ENCODE data around the gene REG1B. TPM values are rescaled to one million over a fixed set of nuclear protein-coding genes. Genes with fewer than 3 reads are reported as not detected.
"Not testable (repeated sequence)": the region's sequence is repeated elsewhere in the genome, so short reads cannot be mapped to it uniquely, and the experiment has no call there.

Gene REG1B
- polyA plus RNA-seq, 4 donors: not detected

DNA sequence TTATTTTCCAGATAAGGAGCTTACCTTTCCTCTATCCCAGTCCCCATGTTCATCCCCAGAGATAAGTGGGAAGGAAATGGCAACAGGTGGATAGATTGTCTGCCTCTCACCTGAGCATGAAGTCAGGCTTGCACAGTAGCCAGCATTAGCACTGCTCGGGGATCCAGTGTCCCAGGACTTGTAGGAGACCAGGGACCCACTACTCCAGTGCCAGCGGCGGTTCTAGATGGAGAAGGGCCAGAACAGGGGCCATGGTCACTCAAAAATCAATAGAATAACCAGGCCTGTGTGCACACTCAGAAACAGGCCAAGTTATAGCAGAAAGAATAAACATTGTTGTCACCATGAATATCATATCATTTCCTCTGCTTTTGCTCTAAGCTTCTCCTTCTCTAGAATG, 2.4 kb downstream of the REG1B start:
- DNase-seq (ENCODE audit: low read depth in 4 of 4, low spot score in 3 of 4): no peak

DNA sequence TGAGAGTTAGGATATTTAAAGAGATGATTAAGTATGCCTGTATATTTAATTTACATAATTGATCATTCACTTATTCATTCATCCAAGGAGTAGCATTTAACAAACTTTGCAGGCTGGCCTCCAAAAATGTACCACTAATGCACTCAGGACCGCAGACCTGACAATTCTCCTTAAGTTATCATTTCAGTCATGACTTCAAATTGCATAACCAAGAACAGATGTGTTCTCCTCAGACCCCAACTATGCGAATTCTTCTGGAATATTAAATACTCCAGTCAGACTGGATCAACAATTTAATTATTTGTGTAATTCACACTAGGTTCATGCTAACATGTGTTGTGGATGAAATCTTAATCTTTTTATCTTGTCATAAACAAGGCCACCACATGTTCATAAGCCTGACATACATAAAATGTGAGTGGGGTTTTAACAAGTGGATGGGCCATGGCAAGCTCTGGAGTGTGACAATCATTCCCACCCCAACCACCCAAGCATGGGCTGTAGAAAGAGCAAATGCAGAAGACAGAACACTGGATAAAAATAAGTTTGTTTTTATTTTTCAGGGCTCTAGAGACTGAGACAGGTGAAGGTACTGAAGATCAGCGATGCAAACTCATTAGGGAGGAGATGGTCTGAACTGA, 3.2 kb downstream of the REG1B start:
- no peak for DNase-seq (ENCODE audit: low read depth in 4 of 4, low spot score in 3 of 4)

DNA sequence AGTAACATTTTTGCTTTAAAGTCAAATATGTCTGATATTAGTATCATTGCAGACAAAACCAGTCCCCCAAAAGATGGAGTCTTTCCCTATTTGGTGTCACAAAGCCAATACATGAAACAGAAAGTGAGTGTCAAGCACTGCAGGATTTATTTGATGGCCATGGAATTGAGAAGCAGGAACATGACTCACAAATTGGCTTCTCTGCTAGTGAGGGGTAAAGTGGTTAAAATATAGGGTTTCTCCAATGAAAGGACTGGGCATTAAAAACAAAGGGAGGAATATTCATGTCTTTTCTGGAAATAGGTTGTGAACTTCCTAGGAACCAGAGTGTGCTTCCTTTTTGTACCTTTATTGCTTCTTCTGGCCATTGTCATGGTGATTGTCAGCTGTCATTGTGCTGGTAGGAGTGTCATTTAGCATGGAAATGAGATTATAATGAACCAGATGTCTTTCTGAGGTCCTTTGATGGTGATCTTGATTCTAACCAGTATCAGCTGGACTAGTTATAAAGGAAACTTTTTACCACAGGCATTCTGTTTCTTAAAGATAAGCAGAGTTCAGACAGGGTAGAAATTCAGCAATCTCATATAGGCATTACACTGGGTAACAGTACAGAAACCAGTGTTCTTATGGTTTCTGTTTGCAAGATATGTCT, 4.1 kb downstream of the REG1B start:
- no peak for DNase-seq (ENCODE audit: low read depth in 4 of 4, low spot score in 3 of 4)

DNA sequence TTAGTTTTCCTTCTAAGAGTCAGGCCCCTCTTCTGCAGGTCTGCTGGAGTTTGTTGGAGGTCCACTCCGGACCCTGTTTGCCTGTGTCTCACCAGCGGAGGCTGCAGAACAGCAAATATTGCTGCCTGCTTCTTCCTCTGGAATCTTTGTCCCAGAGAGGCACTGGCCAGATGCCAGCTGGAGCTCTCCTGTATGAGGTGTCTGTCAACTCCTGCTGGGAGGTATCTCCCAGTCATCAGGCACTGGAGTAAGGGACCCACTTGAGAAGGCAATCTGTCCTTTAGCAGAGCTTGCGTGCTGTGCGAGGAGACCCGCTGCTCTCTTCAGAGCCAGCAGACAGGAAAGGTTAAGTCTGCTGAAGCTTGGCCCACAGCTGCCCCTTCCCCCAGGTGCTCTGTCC, 4.8 kb downstream of the REG1B start:
- no peak for DNase-seq (ENCODE audit: low read depth in 4 of 4, low spot score in 3 of 4)

DNA sequence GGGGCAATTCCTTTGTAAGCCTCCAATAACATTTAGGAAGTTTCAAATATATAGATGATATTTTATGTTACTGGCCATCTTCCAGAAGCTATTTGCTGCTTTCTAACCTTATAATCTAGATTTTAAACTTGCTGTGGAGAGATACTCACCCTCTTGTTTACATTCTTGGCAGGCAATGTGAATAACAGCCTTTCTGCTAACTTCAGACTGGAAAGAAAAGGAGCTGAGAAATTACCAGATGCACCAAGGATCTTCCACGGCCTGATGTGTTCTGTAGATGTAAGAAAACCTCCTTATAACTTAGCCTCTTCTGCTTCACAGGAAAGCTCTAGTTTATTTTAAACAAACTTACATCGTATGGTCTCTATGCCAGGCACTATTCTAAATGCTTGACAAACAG, 16.7 kb downstream of the REG1B start:
- no peak for DNase-seq (ENCODE audit: low read depth in 4 of 4, low spot score in 3 of 4)

DNA sequence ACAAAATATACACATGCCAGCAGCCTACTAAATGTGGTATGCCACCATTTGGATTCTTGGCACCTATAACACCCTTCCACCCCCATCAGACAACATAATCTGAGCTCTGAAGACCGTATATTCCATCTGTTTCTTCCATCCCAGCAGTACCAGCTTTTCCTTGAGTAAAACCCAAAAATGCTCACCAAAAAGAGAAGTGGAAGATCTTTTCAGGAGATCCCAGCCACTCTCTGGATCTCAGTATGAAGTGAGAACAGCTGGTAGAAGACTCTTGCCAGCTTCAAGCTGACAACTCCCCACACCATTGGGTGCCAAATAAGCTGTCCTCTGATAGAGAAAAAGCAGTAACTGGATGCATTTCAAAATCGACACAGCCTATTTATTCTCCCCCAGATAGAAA, 22.6 kb downstream of the REG1B start:
- no peak for DNase-seq (ENCODE audit: low read depth in 4 of 4, low spot score in 3 of 4)

DNA sequence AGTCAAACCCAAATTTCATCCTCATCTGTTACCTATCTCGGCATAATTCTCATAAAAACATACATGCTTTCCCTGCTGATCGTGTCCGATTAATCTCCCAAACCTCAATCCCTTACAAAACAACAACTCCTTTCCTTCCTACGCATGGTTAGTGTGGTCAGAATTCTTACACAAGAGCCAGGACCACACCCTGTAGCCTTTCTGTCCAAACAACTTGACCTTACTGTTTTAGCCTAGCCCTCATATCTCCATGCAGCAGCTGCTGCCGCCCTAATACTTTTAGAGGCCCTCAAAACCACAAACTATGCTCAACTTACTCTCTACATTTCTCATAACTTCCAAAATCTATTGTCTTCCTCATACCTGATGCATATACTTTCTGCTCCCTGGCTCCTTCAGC, 33.0 kb downstream of the REG1B start:
- not testable (repeated sequence) for DNase-seq (ENCODE audit: low read depth in 4 of 4, low spot score in 3 of 4)

DNA sequence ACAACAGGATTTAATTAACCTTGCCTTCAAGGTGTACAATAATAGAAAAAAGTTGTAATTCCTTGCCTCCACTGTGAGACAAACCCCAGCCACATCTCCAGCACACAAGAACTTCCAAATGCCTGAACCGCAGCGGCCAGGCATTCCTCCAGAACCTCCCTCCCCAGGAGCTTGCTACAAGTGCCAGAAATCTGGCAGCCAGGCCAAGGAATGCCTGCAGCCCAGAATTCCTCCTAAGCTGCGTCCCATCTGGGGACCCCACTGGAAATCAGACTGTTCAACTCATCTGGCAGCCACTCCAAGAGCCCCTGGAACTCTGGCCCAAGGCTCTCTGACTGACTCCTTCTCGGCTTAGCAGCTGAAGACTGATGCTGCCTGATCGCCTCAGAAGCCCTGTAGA, 34.3 kb downstream of the REG1B start:
- not testable (repeated sequence) for DNase-seq (ENCODE audit: low read depth in 4 of 4, low spot score in 3 of 4)

DNA sequence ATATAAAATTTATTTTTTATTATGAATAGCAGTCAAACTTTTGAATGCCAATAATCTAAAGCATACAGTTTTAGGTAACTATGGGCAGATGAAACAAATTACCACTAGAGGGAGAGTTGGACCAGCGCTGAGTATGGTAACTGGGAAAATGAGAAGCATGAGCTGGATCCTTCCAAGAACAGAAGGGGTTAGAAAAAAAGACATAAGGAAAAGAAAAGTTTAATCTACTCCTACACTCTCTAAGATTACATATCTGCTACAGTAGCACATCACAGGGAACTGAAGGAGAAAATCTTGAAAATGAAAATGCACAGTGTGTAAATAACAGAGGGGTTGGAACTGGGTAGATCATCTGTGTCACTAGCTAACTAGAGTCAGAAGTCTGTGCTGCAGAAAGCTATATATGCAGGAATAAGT, 46.8 kb downstream of the REG1B start:
- peak in 1 of 4 donors; percentile 6 for DNase-seq (ENCODE audit: low read depth in 4 of 4, low spot score in 3 of 4)

DNA sequence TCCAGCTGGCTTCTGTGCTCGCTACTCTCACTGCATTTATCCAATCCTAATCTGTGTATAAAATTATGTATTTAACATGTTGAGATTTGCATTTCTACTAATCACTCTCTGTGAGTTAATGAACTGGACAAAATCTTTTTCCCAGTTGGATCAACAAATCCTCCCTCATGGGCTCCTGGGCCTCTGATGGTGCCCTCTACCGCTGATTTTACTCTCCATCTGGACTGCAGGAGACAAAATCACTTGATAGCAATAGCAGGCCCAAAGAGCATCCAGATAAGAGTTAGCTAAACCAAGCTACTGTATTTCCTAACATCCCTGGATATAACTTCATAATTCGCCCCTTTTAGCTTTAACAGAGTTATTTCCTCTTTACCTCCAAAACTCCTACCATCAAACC, 47.8 kb downstream of the REG1B start:
- no peak for DNase-seq (ENCODE audit: low read depth in 4 of 4, low spot score in 3 of 4)

Other genes starting within 250 kb of the REG1B start
- not detected for gene REG3G, start 62.3 kb downstream of the REG1B start, polyA plus RNA-seq (ENCODE audit: insufficient read length in 4 of 4)
- gene REG1A, start 32.5 kb upstream of the REG1B start, polyA plus RNA-seq (ENCODE audit: insufficient read length in 4 of 4): not detected
- not detected for gene REG3A, start 71.8 kb upstream of the REG1B start, polyA plus RNA-seq (ENCODE audit: insufficient read length in 4 of 4)